Measurements from ENCODE around the gene OBSL1. TPM values are rescaled to one million over a fixed set of nuclear protein-coding genes. Genes with fewer than 3 reads are reported as not detected.

OBSL1 gene
- total RNA-seq, 6 donors from 2014 or later = 38.2 to 303 (median 67.4) TPM

DNA sequence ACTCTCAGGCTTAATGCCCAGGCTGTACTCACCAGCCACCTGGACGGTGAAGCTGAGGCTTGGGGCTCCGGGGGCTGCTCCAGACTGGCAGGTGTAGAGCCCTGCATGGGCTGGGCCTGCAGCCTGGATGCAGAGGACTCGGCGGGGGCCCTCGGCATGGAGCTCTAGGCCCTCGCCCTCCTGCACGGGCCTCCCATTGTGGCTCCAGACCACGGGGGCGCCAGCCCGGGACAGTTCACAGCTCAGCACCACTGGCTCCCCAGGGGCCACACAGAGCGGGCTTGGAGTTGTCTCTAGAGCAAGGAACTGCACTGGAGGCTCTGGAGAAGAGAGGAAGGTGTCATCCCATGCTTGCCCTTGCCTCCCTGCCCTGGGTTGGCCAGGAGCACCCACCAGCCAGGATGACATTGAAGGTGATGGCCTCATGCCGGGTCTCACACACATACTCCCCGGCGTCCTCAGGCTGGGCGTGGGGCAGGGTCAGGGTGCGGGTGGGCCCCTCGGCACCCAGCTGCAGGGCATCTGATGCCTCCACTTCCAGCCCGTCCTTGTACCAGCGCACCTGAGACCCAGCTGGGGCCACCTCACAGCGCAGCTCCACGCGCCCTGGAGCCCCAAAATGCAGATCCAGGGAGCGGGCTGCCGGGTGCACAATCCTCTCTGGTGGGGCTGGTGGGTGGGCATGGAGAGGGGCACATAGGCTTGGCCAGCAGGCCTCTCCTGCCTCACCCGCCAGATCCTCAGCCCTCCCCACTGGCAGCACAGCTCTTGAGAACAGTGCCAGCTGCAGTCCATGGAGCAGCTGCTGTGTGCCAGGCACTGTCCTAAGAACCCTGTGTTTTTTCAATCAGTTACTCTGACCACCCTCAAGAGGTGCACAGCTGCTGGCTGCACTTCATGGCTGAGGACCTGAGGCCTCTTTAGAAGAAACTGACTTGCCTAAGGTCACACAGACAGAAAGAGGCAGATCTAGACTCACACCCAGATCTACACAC, 13.3 kb downstream of the OBSL1 start:
- peak in 1 of 2 donors; percentile 77 for DNase-seq
- H3K27ac ChIP-seq = no peak overlapping the region
- peaks cover 7 to 17% (median 12%) of the 10 kb centered on the region in 4 donors for H3K4me1 ChIP-seq
- H3K4me3 ChIP-seq = no peak overlapping the region
- TF ChIP-seq EP300 (IDR thresholded peaks at IDR 0.05) = no peak
- WGBS, 2 donors = 97% methylated on average over 7 to 25 of the region's 25 CpGs
- ATAC-seq (ENCODE audit: low FRiP score in 2 of 2) = no peak
- peaks cover 0 to 9% (median 2%) of the 10 kb centered on the region in 4 donors for H3K36me3 ChIP-seq
- H3K27me3 ChIP-seq = peaks cover 0 to 4% (median 0%) of the 10 kb centered on the region in 4 donors
- H3K9me3 ChIP-seq = no peaks in the 10 kb centered on the region

DNA sequence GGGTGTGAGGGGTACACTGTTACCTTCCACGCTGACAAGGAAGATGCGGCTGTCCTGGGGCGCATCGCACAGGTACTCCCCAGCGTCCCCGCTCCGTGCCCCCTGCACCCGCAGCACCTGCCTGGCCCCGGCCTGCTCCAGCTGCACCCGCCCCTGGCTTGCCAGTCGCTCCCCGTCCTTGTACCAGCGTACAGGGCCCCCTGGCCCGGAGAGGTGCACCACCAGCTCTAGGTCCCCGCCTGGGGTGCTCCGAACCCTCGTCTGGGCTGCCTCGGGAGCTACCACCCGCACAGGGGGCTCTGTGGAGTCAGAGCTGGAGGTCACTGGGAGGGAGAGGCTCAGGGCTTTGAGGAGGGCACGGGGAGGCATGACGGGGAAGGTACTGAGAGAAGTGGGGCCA, 14.0 kb downstream of the OBSL1 start:
- Histone ChIP-seq H3K4me1 (peaks cover 13 to 24% (median 18%) of the 10 kb centered on the region in 4 donors), H3K9me3 (no peaks in the 10 kb centered on the region), H3K27me3 (peaks cover 0 to 6% (median 2%) of the 10 kb centered on the region in 4 donors), H3K36me3 (peaks cover 0 to 1% (median 0%) of the 10 kb centered on the region in 4 donors), H3K4me3 (no peak overlapping the region), H3K27ac (no peak overlapping the region)
- WGBS, 2 donors = 91 to 94% methylated on average over 17 to 21 of the region's 21 CpGs
- DNase-seq (peak in 1 of 2 donors; percentile 80), ATAC-seq (ENCODE audit: low FRiP score in 2 of 2) (no peak)
- TF ChIP-seq POLR2A (IDR thresholded peaks at IDR 0.05) (no peak), POLR2AphosphoS5 (IDR thresholded peaks at IDR 0.05) (no peak), EP300 (IDR thresholded peaks at IDR 0.05) (no peak)
- TF ChIP-seq, protein P1, sequence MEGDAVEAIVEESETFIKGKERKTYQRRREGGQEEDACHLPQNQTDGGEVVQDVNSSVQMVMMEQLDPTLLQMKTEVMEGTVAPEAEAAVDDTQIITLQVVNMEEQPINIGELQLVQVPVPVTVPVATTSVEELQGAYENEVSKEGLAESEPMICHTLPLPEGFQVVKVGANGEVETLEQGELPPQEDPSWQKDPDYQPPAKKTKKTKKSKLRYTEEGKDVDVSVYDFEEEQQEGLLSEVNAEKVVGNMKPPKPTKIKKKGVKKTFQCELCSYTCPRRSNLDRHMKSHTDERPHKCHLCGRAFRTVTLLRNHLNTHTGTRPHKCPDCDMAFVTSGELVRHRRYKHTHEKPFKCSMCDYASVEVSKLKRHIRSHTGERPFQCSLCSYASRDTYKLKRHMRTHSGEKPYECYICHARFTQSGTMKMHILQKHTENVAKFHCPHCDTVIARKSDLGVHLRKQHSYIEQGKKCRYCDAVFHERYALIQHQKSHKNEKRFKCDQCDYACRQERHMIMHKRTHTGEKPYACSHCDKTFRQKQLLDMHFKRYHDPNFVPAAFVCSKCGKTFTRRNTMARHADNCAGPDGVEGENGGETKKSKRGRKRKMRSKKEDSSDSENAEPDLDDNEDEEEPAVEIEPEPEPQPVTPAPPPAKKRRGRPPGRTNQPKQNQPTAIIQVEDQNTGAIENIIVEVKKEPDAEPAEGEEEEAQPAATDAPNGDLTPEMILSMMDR (IDR thresholded peaks at IDR 0.05) = no peak

DNA sequence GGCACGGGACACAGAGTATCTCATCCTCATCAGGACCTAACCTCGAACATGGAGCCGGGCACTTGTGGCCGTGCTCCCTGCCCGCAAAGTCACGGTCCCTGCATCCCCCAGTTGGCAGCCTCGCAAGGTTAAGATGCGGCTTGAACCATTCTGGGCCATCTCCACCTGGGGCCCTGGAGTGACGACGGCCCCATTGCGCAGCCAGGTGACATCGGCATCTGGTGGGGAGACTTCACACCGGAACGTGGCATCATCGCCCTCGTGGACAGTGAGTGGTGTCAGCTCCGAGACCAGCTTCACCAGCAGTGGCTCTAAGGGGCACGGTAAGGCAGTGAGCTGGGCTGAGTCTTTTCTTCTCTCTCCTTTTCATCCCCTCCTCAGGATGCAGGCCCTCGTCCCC, 14.9 kb downstream of the OBSL1 start:
- no peak overlapping the region for H3K4me3 ChIP-seq
- H3K27me3 ChIP-seq = peaks cover 0 to 15% (median 6%) of the 10 kb centered on the region in 4 donors
- H3K9me3 ChIP-seq = no peaks in the 10 kb centered on the region
- no peaks in the 10 kb centered on the region for H3K36me3 ChIP-seq
- H3K4me1 ChIP-seq = peaks cover 22 to 33% (median 27%) of the 10 kb centered on the region in 4 donors
- ATAC-seq (ENCODE audit: low FRiP score in 2 of 2) = no peak
- no peak overlapping the region for H3K27ac ChIP-seq
- WGBS, 2 donors = 85 to 94% methylated on average over 7 to 19 of the region's 19 CpGs
- TF ChIP-seq, protein P1 (IDR thresholded peaks at IDR 0.05) = no peak
- no peak for TF ChIP-seq POLR2A (IDR thresholded peaks at IDR 0.05)
- TF ChIP-seq POLR2AphosphoS5 (IDR thresholded peaks at IDR 0.05) = no peak
- peak in 1 of 2 donors; percentile 53 for DNase-seq

DNA sequence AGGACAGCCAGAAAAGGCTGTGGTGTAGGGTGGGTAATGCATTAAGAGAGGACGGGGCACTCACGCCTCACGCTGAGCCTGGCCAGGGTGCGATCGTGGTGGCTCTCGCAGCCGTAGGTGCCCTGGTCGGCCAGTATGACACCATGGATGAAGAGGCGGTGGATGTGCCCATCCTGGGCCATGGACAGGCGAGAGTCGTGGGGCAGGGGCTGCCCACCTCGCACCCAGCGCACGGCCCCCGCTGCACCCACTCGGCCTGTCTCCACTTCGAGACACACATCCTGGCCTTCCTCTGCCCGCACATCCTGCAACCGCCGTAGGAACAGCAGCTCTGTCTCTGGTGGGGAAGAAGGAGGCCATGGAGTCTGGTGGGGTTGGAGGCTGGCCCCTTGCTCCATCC, 15.4 kb downstream of the OBSL1 start:
- H3K36me3 ChIP-seq = no peaks in the 10 kb centered on the region
- DNase-seq = peak in 1 of 2 donors; percentile 74
- WGBS, 2 donors = 93 to 96% methylated on average over 15 to 20 of the region's 20 CpGs

DNA sequence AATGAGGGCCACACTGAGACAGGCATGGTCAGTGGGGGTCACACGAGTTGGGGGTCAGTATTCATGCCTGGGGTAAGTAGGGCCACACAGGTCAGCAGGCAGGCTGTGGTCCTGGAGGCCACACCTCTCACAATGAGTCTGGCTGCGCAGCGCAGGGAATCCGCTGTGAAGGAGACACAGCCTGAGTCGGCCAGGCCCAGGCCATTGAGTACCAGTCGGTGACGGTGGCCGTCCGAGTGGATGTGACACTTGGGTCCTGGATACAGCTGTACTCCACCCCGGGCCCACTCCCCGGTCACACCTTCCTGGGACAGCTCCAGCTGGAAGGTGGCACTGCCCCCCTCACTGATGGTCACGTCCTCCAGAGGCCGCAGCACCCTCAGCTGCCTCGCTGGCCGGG, 17.0 kb downstream of the OBSL1 start:
- Histone ChIP-seq H3K36me3 (no peaks in the 10 kb centered on the region), H3K4me1 (peaks cover 18 to 23% (median 19%) of the 10 kb centered on the region in 4 donors), H3K27ac (no peak overlapping the region), H3K27me3 (peaks cover 0 to 15% (median 7%) of the 10 kb centered on the region in 4 donors), H3K4me3 (no peak overlapping the region), H3K9me3 (no peaks in the 10 kb centered on the region)
- TF ChIP-seq POLR2A (IDR thresholded peaks at IDR 0.05) = no peak
- no peak for TF ChIP-seq POLR2AphosphoS5 (IDR thresholded peaks at IDR 0.05)
- no peak for TF ChIP-seq EP300 (IDR thresholded peaks at IDR 0.05)
- TF ChIP-seq, protein P1 (IDR thresholded peaks at IDR 0.05) = no peak
- ATAC-seq (ENCODE audit: low FRiP score in 2 of 2) (no peak), DNase-seq (peak in 1 of 2 donors; percentile 57)
- WGBS, 2 donors = 95 to 97% methylated on average over 5 to 7 of the region's 15 CpGs

More for the DNA sequence above, 15.4 kb downstream of the OBSL1 start:
- no peak overlapping the region for H3K4me3 ChIP-seq
- no peak for TF ChIP-seq EP300 (IDR thresholded peaks at IDR 0.05)
- TF ChIP-seq, protein P1 (IDR thresholded peaks at IDR 0.05) = no peak
- TF ChIP-seq POLR2AphosphoS5 (IDR thresholded peaks at IDR 0.05) = no peak
- TF ChIP-seq POLR2A (IDR thresholded peaks at IDR 0.05) = no peak
- no peak for ATAC-seq (ENCODE audit: low FRiP score in 2 of 2)
- H3K4me1 ChIP-seq = peaks cover 23 to 34% (median 27%) of the 10 kb centered on the region in 4 donors
- no peaks in the 10 kb centered on the region for H3K9me3 ChIP-seq
- no peak overlapping the region for H3K27ac ChIP-seq
- peaks cover 0 to 15% (median 7%) of the 10 kb centered on the region in 4 donors for H3K27me3 ChIP-seq

Measured in upper lobe of left lung (tissue), 6 donors.